ENCODE measurements around the gene RIPK4.
"Not testable (repeated sequence)": the region's sequence is repeated elsewhere in the genome, so short reads cannot be mapped to it uniquely, and the experiment has no call there.

Gene RIPK4

GRCh38 chr21:41731081-41731480 lies 35.8 kb downstream of the RIPK4 start:
- no peak for DNase-seq

GRCh38 chr21:41730367-41730765 lies 36.5 kb downstream of the RIPK4 start:
- DNase-seq, result no peak

- DNase-seq, result no peak
Observed at GRCh38 chr21:41729701-41730366, 37.0 kb downstream of the RIPK4 start.

- DNase-seq, result no peak
Observed at GRCh38 chr21:41727784-41728763, 38.8 kb downstream of the RIPK4 start.

- DNase-seq, result no peak
Observed at GRCh38 chr21:41726970-41727783, 39.7 kb downstream of the RIPK4 start.

- DNase-seq, result no peak
Observed at GRCh38 chr21:41726630-41726969, 40.3 kb downstream of the RIPK4 start.

GRCh38 chr21:41726058-41726558 lies 40.7 kb downstream of the RIPK4 start:
- DNase-seq, result no peak

- no peak for DNase-seq
Observed at GRCh38 chr21:41725421-41726031, 41.3 kb downstream of the RIPK4 start.

GRCh38 chr21:41723835-41724234 lies 43.0 kb downstream of the RIPK4 start:
- DNase-seq, result not testable (repeated sequence)

- no peak for DNase-seq
Observed at GRCh38 chr21:41722052-41723018, 44.5 kb downstream of the RIPK4 start.

- no peak for DNase-seq
Observed at GRCh38 chr21:41720250-41720649, 46.6 kb downstream of the RIPK4 start.

- no peak for DNase-seq
Observed at GRCh38 chr21:41719691-41720090, 47.2 kb downstream of the RIPK4 start.

GRCh38 chr21:41717573-41718330 lies 49.1 kb downstream of the RIPK4 start:
- no peak for DNase-seq

- DNase-seq, result no peak
Observed at GRCh38 chr21:41716751-41717150, 50.1 kb downstream of the RIPK4 start.

GRCh38 chr21:41715649-41716281 lies 51.1 kb downstream of the RIPK4 start:
- DNase-seq, result no peak

- not testable (repeated sequence) for DNase-seq
Observed at GRCh38 chr21:41714299-41714865, 52.5 kb downstream of the RIPK4 start.

GRCh38 chr21:41713495-41714281 lies 53.2 kb downstream of the RIPK4 start:
- no peak for DNase-seq

- no peak for DNase-seq
Observed at GRCh38 chr21:41712730-41713129, 54.1 kb downstream of the RIPK4 start.

GRCh38 chr21:41712201-41712600 lies 54.7 kb downstream of the RIPK4 start:
- DNase-seq, result no peak
